Posterior vena cava (tissue), 2 donors: Measurements from ENCODE around the gene MCM5. TPM values are rescaled to one million over a fixed set of nuclear protein-coding genes. Genes with fewer than 3 reads are reported as not detected.
A peak's percentile ranks its signal among the peaks of the same experiment; 100 is the strongest.
"Not testable (repeated sequence)": the region's sequence is repeated elsewhere in the genome, so short reads cannot be mapped to it uniquely, and the experiment has no call there.

Experiments used
- DNase-seq: peaks from one replicate; pipeline ENCODE4 v3.0.0-alpha.2; 2020; ENCODE audit warnings: low spot score
- intact Hi-C, 2 donors: fragments of 100-400 bp; cut with DNase I; formaldehyde crosslinking; loops; one replicate each; pipeline versions ENCODE4 v1.14.1 to v1.14.2; 2022 to 2023
- total RNA-seq, 2 donors: library from RNA; stranded (reverse); fragmentation: NEBNext Ultra II Directional; extraction: Animal tissue kit (Norgen Biotek cat#: 25700); gene quantifications; one replicate each; pipeline ENCODE4 v1.2.1, GENCODE V29; 2021
- donor health status: DM: yes; HTN: yes; CAD: no.
- donor health status: DM: yes; HTN: yes; CAD: no.

MCM5 gene
- total RNA-seq, 2 donors from 2014 or later = 15.2 to 17.3 TPM

GRCh38 chr22:35424761-35425160 lies 24.8 kb downstream of the MCM5 start:
- DNase-seq = no peak
- intact Hi-C loops = no loop called here

GRCh38 chr22:35425546-35425945 lies 25.6 kb downstream of the MCM5 start:
- intact Hi-C loops = no loop called here
- no peak for DNase-seq

- no peak for DNase-seq
- intact Hi-C loops = no loop called here
These were observed 26.2 kb downstream of the MCM5 start for GRCh38 chr22:35425971-35426800.

GRCh38 chr22:35426801-35427140 lies 26.8 kb downstream of the MCM5 start:
- intact Hi-C loops = no loop called here
- DNase-seq = no peak

- intact Hi-C loops = loop anchor here (5.0 to 10.0 kb wide), 3 partner anchors 156 to 694 kb away; no protein-coding TSS in a partner anchor
These were observed 31.0 kb downstream of the MCM5 start for GRCh38 chr22:35430897-35431322.

GRCh38 chr22:35431483-35432227 lies 31.7 kb downstream of the MCM5 start:
- intact Hi-C loops = loop anchor here (5.0 to 10.0 kb wide), 3 partner anchors 156 to 693 kb away; no protein-coding TSS in a partner anchor
- DNase-seq = no peak

More at GRCh38 chr22:35430897-35431322, 31.0 kb downstream of the MCM5 start:
- peak; percentile 95 for DNase-seq

- intact Hi-C loops = loop anchor here (5.0 to 10.0 kb wide), 3 partner anchors 155 to 692 kb away; no protein-coding TSS in a partner anchor
- DNase-seq = no peak
These were observed 32.4 kb downstream of the MCM5 start for GRCh38 chr22:35432228-35432905.

- DNase-seq = no peak
- intact Hi-C loops = loop anchor here (5.0 to 10.0 kb wide), 3 partner anchors 153 to 691 kb away; no protein-coding TSS in a partner anchor
These were observed 34.2 kb downstream of the MCM5 start for GRCh38 chr22:35434061-35434710.

- DNase-seq = no peak
- intact Hi-C loops = loop anchor here in 1 of 2 donors (10.0 kb wide), 1 partner anchor 690 kb away; no protein-coding TSS in a partner anchor
These were observed 35.3 kb downstream of the MCM5 start for GRCh38 chr22:35435201-35435740.

GRCh38 chr22:35436421-35436820 lies 36.5 kb downstream of the MCM5 start:
- no peak for DNase-seq
- intact Hi-C loops = loop anchor here in 1 of 2 donors (10.0 kb wide), 1 partner anchor 688 kb away; no protein-coding TSS in a partner anchor

- intact Hi-C loops = loop anchor here in 1 of 2 donors (10.0 kb wide), 1 partner anchor 688 kb away; no protein-coding TSS in a partner anchor
- no peak for DNase-seq
These were observed 37.1 kb downstream of the MCM5 start for GRCh38 chr22:35437049-35437448.

- intact Hi-C loops = loop anchor here in 1 of 2 donors (10.0 kb wide), 1 partner anchor 686 kb away; no protein-coding TSS in a partner anchor
- not testable (repeated sequence) for DNase-seq
These were observed 38.9 kb downstream of the MCM5 start for GRCh38 chr22:35438673-35439364.

GRCh38 chr22:35439365-35439717 lies 39.4 kb downstream of the MCM5 start:
- intact Hi-C loops = loop anchor here in 1 of 2 donors (10.0 kb wide), 1 partner anchor 685 kb away; no protein-coding TSS in a partner anchor
- no peak for DNase-seq

GRCh38 chr22:35440129-35440528 lies 40.2 kb downstream of the MCM5 start:
- no peak for DNase-seq
- intact Hi-C loops = no loop called here

- intact Hi-C loops = no loop called here
- no peak for DNase-seq
These were observed 41.7 kb downstream of the MCM5 start for GRCh38 chr22:35441489-35442100.

- intact Hi-C loops = no loop called here
- DNase-seq = no peak
These were observed 42.5 kb downstream of the MCM5 start for GRCh38 chr22:35442471-35442870.

GRCh38 chr22:35443338-35443737 lies 43.4 kb downstream of the MCM5 start:
- intact Hi-C loops = no loop called here
- no peak for DNase-seq
